Prostate gland (tissue), 2 donors: ENCODE data around the gene PRKD1. TPM values are rescaled to one million over a fixed set of nuclear protein-coding genes. Genes with fewer than 3 reads are reported as not detected.
"Not testable (repeated sequence)": the region's sequence is repeated elsewhere in the genome, so short reads cannot be mapped to it uniquely, and the experiment has no call there.

Experiments used
- DNase-seq: peaks from one replicate; pipeline ENCODE4 v3.0.0-alpha.2; 2019; ENCODE audit warnings: low spot score
- H3K27ac ChIP-seq, 2 donors: fragments of 200-600 bp; sonication (generic); 2 replicates each; pipeline ENCODE4 v1.5.1; 2017 to 2019
- H3K27me3 ChIP-seq: fragments of 200-600 bp; sonication (generic); replicated peaks from 2 replicates; pipeline ENCODE4 v1.5.1; 2019; ENCODE audit not compliant: insufficient read depth
- H3K36me3 ChIP-seq, 2 donors: fragments of 200-600 bp; sonication (generic); 1 replicate in 1 of 2; 2 replicates in 1 of 2; pipeline versions ENCODE4 v1.5.1 to v1.8.1; 2017 to 2019
- H3K4me1 ChIP-seq: fragments of 200-600 bp; sonication (generic); replicated peaks from 2 replicates; pipeline ENCODE4 v1.5.1; 2019
- H3K4me3 ChIP-seq, 2 donors: fragments of 200-600 bp; sonication (generic); 2 replicates each; pipeline ENCODE4 v1.5.1; 2017 to 2019
- H3K9me3 ChIP-seq: fragments of 200-600 bp; sonication (generic); 2 replicates; pipeline ENCODE4 v1.5.1; 2017
- POLR2A ChIP-seq: fragments of 450-650 bp; IDR thresholded peaks from one replicate; pipeline ENCODE4 v1.6.1; 2016; ENCODE audit warnings: antibody characterized with exemption, mild to moderate bottlenecking
- POLR2AphosphoS5 ChIP-seq: sonication (generic); formaldehyde crosslinking; IDR thresholded peaks from one replicate; pipeline ENCODE4 v1.6.1; 2017; ENCODE audit warnings: antibody characterized with exemption
- WGBS: methylation state at CpG from one replicate; pipeline ENCODE4 v1.1.5; 2018; 5-methylcytosine and 5-hydroxymethylcytosine counted together
- intact Hi-C: fragments of 100-400 bp; cut with DNase I; formaldehyde crosslinking; loops from one replicate; pipeline ENCODE4 v1.14.2; 2022
- total RNA-seq, 2 donors: library from RNA; depleted of rRNA; stranded (reverse); fragments of >200 nt; gene quantifications; one replicate each; pipeline ENCODE4 v1.1.0, GENCODE V29; 2016
- TF ChIP-seq, protein P1 (sequence below), 4 experiments: fragments of 200-600 bp in 2 of 4; fragments of 450-650 bp in 2 of 4; sonication (generic) in 2 of 4; IDR thresholded peaks; 1 replicate in 3 of 4; 2 replicates in 1 of 4; pipeline ENCODE4 v1.5.1; 2016 to 2019; ENCODE audit warnings: antibody characterized with exemption in 4 of 4, mild to moderate bottlenecking in 2 of 4, moderate library complexity in 2 of 4

Gene PRKD1
- total RNA-seq, 2 donors from 2014 or later: 45.0 to 82.0 TPM

DNA sequence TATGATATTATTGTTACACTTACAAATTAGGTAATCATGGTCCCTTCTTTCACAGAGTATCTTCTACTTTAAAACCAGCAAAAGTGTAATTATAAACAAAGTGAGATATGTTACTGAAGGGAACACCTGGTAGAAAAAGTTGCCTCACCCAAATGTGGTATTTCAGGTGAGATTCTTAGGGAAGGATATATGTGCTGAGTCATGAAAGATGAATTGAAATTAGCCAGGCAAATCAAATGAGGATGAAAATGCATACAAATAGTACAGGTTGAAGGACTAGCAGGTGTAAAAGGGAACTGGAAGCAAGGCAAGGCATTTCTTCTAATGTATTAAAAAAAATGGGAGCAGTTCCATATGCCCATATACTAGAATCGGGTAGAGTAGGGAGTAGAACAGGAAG is 220.9 kb downstream of the PRKD1 start:
- Histone ChIP-seq H3K4me3 (no peak overlapping the region), H3K9me3 (no peaks in the 10 kb centered on the region), H3K27ac (no peak overlapping the region), H3K36me3 (no peaks in the 10 kb centered on the region), H3K4me1 (no peaks in the 10 kb centered on the region), H3K27me3 (no peaks in the 10 kb centered on the region)
- 100% methylated on average over 1 of the region's 1 CpG for WGBS
- DNase-seq: no peak
- intact Hi-C loops: no loop called here
- TF ChIP-seq, protein P1, sequence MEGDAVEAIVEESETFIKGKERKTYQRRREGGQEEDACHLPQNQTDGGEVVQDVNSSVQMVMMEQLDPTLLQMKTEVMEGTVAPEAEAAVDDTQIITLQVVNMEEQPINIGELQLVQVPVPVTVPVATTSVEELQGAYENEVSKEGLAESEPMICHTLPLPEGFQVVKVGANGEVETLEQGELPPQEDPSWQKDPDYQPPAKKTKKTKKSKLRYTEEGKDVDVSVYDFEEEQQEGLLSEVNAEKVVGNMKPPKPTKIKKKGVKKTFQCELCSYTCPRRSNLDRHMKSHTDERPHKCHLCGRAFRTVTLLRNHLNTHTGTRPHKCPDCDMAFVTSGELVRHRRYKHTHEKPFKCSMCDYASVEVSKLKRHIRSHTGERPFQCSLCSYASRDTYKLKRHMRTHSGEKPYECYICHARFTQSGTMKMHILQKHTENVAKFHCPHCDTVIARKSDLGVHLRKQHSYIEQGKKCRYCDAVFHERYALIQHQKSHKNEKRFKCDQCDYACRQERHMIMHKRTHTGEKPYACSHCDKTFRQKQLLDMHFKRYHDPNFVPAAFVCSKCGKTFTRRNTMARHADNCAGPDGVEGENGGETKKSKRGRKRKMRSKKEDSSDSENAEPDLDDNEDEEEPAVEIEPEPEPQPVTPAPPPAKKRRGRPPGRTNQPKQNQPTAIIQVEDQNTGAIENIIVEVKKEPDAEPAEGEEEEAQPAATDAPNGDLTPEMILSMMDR (IDR thresholded peaks at IDR 0.05): no peak

DNA sequence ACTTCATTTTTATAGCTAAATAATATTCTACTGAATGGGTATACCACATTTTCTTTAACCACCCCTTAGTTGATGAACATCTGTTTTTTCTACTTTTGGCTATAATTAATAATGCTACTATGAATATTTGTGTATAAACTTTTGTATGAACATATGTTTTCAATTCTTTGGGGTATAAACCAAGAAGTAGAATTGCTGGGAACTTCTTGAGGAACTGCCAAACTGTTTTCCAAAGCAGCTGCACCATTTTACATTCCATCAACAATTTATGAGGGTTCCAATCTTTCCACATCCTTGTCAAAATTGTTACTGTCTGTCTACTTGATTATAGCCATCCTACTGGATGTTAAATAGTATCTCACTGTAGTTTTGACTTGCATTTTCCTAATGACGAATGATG is 221.8 kb downstream of the PRKD1 start:
- Histone ChIP-seq H3K36me3 (no peaks in the 10 kb centered on the region), H3K9me3 (no peaks in the 10 kb centered on the region), H3K4me1 (no peaks in the 10 kb centered on the region), H3K4me3 (no peak overlapping the region), H3K27ac (no peak overlapping the region), H3K27me3 (no peaks in the 10 kb centered on the region)
- WGBS: 90% methylated on average over 1 of the region's 1 CpG
- intact Hi-C loops: no loop called here
- TF ChIP-seq POLR2AphosphoS5 (no peak), POLR2A (no peak)
- TF ChIP-seq, protein P1 (IDR thresholded peaks at IDR 0.05): no peak
- DNase-seq: no peak

DNA sequence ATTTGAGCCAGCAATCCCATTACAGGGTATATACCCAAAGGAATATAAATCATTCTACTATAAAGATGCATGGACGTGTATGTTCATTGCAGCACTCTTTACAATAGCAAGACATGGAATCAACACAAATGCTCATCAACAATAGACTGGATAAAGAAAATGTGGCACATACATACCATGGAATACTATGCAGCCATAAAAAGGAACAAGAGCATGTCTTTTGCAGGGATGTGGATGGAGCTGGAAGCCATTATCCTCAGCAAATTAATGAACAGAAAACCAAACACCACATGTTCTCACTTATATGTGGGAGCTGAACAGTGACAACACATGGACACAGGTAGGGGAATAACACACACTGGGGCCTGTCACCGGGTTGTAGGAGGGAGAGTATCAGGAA is 238.1 kb downstream of the PRKD1 start:
- not testable (repeated sequence) for H3K27me3 ChIP-seq

DNA sequence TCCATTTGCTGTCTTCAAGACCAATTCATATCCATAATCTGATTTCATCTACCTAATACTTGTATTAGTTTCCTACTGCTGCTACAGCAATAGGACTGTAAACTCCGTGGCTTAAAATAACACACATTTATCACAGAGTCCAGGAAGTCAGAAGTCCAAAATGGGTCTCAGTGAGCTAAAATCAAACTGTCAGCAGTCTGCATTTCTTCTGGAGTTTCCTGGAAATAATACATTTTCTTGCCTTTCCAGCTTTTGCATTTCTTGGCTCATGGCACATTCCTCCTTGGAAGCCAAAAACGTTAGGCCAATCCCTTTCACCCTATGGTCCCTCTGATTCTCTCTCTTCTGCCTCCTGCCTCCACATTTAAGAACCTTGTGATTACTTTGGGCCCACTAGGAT is 239.8 kb downstream of the PRKD1 start:
- no peaks in the 10 kb centered on the region for H3K27me3 ChIP-seq
- WGBS: 61% methylated on average over 2 of the region's 2 CpGs
- TF ChIP-seq POLR2A (no peak), POLR2AphosphoS5 (no peak)
- TF ChIP-seq, protein P1 (IDR thresholded peaks at IDR 0.05): no peak
- intact Hi-C loops: no loop called here
- no peak overlapping the region for H3K4me3 ChIP-seq
- no peak overlapping the region for H3K27ac ChIP-seq
- no peaks in the 10 kb centered on the region for H3K9me3 ChIP-seq
- H3K4me1 ChIP-seq: no peaks in the 10 kb centered on the region
- H3K36me3 ChIP-seq: no peaks in the 10 kb centered on the region
- DNase-seq: no peak

More for the DNA sequence above, 238.1 kb downstream of the PRKD1 start:
- H3K27ac ChIP-seq, H3K4me1 ChIP-seq, H3K4me3 ChIP-seq, DNase-seq, H3K9me3 ChIP-seq, H3K36me3 ChIP-seq, intact Hi-C loops: not testable (repeated sequence)
- WGBS: 98% methylated on average over 2 of the region's 2 CpGs

DNA sequence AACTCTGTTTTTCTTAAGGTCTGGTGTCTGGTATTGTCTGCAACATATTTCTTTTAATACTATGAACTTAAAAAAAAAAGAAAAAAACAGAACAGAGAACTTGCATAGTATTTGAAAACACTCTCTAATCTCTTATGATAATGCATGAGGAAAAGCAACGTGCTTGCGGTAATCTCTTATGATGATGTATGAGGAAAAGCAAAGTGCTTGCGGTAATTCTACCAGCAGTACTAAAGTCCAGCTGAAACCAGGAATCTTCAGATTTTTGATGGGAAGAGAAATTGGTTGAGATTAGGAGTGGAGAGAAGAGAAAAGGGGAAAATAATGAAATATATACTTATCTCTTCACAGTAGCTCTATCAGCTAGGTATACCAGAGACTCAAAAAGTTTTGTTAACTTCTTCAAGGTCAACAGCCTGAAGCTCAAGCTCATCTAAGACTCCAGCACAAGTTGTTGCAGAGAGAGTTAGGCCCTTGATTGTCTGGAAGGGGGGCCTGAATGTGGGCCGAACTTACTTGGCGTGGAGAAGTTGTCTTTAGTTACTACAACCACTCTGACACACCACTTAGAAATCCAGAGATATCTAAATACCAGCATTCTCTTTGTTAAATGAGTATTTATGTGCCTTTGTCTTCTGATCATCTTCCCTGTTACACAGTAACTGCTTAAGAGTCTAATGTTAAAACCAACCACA is 240.4 kb downstream of the PRKD1 start:
- no peaks in the 10 kb centered on the region for H3K36me3 ChIP-seq
- no peaks in the 10 kb centered on the region for H3K4me1 ChIP-seq
- TF ChIP-seq POLR2A (no peak), POLR2AphosphoS5 (no peak)
- TF ChIP-seq, protein P1 (IDR thresholded peaks at IDR 0.05): no peak
- intact Hi-C loops: no loop called here
- no peak overlapping the region for H3K27ac ChIP-seq
- DNase-seq: no peak
- WGBS: 95% methylated on average over 5 of the region's 5 CpGs
- H3K27me3 ChIP-seq: no peaks in the 10 kb centered on the region
- no peak overlapping the region for H3K4me3 ChIP-seq
- no peaks in the 10 kb centered on the region for H3K9me3 ChIP-seq
